Hematopoietic multipotent progenitor cell treated with erythropoietin and hydrocortisone succinate and interleukin-3 and kit ligand, for 8 days (in vitro differentiated cells): ENCODE results near the gene RBPMS2.

Source experiments
- DNase-seq: peaks from one replicate; pipeline ENCODE4 v3.0.0-alpha.2; 2015

RBPMS2 gene

GRCh38 chr15:64782751-64783150 lies 7.4 kb upstream of the RBPMS2 start:
- DNase-seq, result no peak

- no peak for DNase-seq
Observed at GRCh38 chr15:64781299-64781698, 5.9 kb upstream of the RBPMS2 start.

GRCh38 chr15:64780600-64781156 lies 5.3 kb upstream of the RBPMS2 start:
- DNase-seq, result peak; percentile 30

- DNase-seq, result no peak
Observed at GRCh38 chr15:64779630-64780029, 4.2 kb upstream of the RBPMS2 start.

- DNase-seq, result no peak
Observed at GRCh38 chr15:64779024-64779423, 3.6 kb upstream of the RBPMS2 start.

GRCh38 chr15:64776402-64776786 lies 1.0 kb upstream of the RBPMS2 start:
- no peak for DNase-seq

GRCh38 chr15:64774629-64775493 lies 528 bp downstream of the RBPMS2 start:
- no peak for DNase-seq

GRCh38 chr15:64774037-64774628 lies 1.3 kb downstream of the RBPMS2 start:
- DNase-seq, result peak; percentile 39

- DNase-seq, result no peak
Observed at GRCh38 chr15:64773606-64774005, 1.8 kb downstream of the RBPMS2 start.

GRCh38 chr15:64772964-64773363 lies 2.4 kb downstream of the RBPMS2 start:
- no peak for DNase-seq

GRCh38 chr15:64772488-64772887 lies 2.9 kb downstream of the RBPMS2 start:
- DNase-seq, result peak; percentile 15

GRCh38 chr15:64770626-64771025 lies 4.8 kb downstream of the RBPMS2 start:
- no peak for DNase-seq

- DNase-seq, result peak; percentile 22
Observed at GRCh38 chr15:64767203-64767602, 8.2 kb downstream of the RBPMS2 start.

- DNase-seq, result peak; percentile 69
Observed at GRCh38 chr15:64766058-64766457, 9.3 kb downstream of the RBPMS2 start.

- DNase-seq, result no peak
Observed at GRCh38 chr15:64763874-64764273, 11.5 kb downstream of the RBPMS2 start.

- no peak for DNase-seq
Observed at GRCh38 chr15:64763462-64763861, 11.9 kb downstream of the RBPMS2 start.

GRCh38 chr15:64763021-64763420 lies 12.4 kb downstream of the RBPMS2 start:
- DNase-seq, result no peak

GRCh38 chr15:64762546-64762945 lies 12.8 kb downstream of the RBPMS2 start:
- DNase-seq, result no peak

- DNase-seq, result no peak
Observed at GRCh38 chr15:64761156-64761555, 14.2 kb downstream of the RBPMS2 start.

GRCh38 chr15:64760056-64760455 lies 15.3 kb downstream of the RBPMS2 start:
- no peak for DNase-seq

GRCh38 chr15:64755427-64755940 lies 19.9 kb downstream of the RBPMS2 start:
- no peak for DNase-seq

- no peak for DNase-seq
Observed at GRCh38 chr15:64754663-64755426, 20.5 kb downstream of the RBPMS2 start.
